LNCAP (cell line): ENCODE data around the gene SUPT6H.

Source experiments
- TF ChIP-seq, protein P1 (sequence below): fragments of 450-650 bp; IDR thresholded peaks from 2 replicates; pipeline ENCODE4 v1.5.1; 2017; ENCODE audit warnings: mild to moderate bottlenecking

Gene SUPT6H

DNA sequence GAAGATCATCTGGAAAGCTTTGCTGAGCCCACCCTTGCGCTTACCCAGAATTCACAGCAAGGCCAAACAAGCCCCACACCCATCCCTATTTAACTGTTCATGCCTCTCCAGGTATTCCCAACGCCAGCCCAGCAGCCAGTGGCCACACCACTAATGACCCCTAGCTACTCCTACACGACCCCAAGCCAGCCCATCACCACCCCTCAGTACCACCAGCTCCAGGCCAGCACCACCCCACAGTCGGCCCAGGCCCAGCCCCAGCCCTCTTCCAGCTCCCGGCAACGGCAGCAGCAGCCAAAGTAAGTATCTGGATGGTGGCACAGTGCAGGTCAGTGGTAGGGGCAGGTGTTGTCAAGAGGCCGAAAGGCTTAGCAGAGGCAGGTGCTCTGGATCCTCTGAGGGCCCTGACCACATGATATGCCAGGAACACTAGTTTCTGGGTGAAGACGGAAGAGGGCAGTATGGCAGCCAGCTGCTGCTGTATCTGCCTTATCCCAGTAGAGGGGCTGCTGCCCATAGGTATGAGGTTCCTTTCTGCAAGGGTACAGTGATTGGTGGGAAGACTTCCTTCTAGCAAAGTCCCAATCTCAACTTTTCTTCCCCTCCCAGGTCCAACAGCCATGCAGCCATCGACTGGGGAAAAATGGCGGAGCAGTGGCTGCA is 39.0 kb downstream of the SUPT6H start:
- TF ChIP-seq, protein P1, sequence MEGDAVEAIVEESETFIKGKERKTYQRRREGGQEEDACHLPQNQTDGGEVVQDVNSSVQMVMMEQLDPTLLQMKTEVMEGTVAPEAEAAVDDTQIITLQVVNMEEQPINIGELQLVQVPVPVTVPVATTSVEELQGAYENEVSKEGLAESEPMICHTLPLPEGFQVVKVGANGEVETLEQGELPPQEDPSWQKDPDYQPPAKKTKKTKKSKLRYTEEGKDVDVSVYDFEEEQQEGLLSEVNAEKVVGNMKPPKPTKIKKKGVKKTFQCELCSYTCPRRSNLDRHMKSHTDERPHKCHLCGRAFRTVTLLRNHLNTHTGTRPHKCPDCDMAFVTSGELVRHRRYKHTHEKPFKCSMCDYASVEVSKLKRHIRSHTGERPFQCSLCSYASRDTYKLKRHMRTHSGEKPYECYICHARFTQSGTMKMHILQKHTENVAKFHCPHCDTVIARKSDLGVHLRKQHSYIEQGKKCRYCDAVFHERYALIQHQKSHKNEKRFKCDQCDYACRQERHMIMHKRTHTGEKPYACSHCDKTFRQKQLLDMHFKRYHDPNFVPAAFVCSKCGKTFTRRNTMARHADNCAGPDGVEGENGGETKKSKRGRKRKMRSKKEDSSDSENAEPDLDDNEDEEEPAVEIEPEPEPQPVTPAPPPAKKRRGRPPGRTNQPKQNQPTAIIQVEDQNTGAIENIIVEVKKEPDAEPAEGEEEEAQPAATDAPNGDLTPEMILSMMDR, result no peak

- TF ChIP-seq, protein P1, result no peak
Observed at GRCh38 chr17:28702026-28702751, 40.2 kb downstream of the SUPT6H start.

- TF ChIP-seq, protein P1, result no peak
Observed at GRCh38 chr17:28702752-28703150, 40.7 kb downstream of the SUPT6H start.

DNA sequence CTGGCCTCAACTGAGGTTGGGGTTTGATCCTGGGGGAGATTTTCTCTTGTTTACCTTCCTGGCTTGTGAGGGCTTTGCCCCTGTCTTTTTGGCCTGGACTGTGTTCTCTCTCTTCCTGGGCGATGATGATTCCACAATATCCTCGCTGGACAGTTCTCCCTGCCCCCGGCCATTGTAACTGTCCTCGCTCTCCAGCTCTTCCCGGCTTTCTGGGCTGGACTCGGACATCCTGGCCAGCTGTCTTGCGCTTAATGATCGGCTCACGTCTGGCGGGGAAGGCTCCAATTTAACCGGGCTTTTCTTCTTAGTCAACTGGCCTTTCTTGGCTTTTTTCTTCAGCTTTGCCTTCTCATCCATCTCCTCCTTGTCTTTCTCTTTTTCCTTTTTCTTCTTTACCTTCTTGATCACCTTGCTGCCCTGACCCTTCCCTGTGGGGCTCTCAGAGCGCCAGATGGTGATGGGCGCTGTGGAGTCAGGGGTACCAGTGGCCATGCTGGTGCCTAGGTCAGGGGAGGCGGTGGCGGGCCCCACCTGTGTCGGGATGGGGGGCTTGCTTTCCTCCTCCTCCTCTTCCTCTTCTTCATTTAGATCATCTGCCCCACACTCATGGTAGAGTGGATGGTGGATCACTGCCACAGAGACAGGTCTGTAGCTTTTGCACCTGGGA is 41.7 kb downstream of the SUPT6H start:
- TF ChIP-seq, protein P1, result no peak

DNA sequence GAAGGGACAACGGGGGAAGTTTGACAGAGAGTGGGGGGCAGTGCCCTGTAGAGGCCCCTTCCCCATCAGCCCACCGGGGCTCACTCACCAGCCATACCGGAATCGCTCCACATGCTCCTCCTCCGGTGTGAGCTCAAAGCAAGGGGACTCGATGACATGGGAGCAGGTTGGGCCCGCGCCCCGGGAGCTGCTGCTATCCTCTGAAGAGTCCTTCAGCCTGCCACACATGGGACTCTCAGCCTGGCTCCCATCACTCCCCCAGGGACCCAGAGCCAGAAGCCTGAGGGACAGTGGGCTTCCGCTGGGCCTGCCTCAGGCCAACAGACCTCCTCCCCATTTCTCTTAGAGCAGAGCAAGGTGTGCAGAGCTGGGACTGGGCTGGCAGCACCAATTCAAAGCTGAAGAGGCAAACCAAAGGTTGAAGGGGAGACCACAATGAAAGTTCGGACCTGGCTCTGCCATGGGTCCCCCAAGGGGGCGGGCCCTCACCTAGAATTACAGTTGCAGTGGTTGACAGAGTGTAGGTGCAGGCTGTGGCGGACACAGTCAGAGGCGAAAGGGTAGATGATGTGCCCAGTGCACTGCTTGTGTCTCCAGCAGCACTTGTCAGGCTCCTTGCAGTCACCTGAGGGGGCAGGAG is 42.3 kb downstream of the SUPT6H start:
- TF ChIP-seq, protein P1, result no peak

DNA sequence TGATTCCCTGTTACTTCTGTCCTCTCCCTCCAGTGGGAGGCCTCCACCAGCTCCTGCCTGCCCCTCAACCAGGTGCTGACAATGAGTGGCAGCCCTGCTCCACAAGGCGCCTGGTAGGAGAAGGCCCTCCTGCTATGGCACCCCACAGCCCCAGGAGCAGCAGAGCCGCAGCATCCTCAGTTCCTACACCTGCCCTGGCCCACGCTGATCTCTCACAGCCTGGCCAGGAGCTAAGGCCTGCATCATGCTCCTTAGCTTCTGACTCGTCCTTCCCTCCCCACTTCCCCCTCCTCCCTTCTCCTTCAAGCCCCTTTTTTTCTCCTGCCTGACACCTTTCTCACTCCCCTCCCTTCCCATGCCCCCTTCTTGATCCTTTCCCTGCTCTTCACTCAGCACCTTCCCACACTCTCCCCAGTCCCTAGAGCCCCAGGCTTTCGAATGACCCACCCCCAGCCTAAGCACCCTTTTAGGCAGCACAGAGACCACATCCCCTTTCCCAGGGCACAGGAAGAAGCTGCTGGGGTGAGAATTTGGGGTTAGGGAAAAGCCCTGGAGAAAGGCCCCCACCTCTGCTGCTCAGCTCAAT is 43.2 kb downstream of the SUPT6H start:
- TF ChIP-seq, protein P1, result no peak

DNA sequence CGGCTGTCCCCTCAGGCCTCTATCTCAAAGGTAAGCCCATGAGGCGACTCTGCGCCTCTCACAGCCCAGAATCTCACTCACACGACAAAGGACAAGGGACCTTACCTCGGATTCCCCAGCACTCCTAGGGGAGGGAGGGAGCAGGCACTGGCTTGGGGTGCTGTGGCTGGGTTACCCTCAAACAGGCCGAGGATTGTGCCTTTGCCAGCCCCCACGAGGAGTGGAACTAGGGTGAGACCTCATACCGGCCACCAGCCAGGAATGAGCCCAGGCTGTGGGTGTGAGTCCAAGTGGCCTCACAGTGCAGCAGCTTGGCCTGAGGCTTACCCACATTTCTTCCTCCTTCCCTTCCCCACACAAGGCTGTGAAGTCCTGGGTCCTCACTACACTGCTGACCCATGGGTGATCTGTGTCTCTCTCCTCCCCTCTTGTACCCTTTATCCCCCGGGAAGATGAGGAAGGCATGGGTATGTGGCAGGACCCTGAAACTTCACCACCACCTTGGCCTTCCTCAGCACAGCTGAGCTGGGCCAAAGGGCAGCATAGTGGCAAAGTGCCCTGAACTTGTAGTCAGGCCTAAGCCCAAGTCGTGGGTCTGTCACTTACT is 43.8 kb downstream of the SUPT6H start:
- TF ChIP-seq, protein P1, result no peak
